GM19099 (cell line): ENCODE measurements around the gene RNASEH2B.
A peak's percentile ranks its signal among the peaks of the same experiment; 100 is the strongest.

Experiments
- POLR2A ChIP-seq: IDR thresholded peaks from 3 replicates; pipeline ENCODE4 v1.6.1; 2011; ENCODE audit warnings: low read depth; ENCODE audit not compliant: insufficient read length; ENCODE audit errors: extremely low read depth

RNASEH2B gene

GRCh38 chr13:50894012-50894411 lies 15.6 kb upstream of the RNASEH2B start:
- TF ChIP-seq POLR2A: peak; percentile 0

GRCh38 chr13:50894504-50894903 lies 15.1 kb upstream of the RNASEH2B start:
- no peak for TF ChIP-seq POLR2A

GRCh38 chr13:50898338-50898737 lies 11.3 kb upstream of the RNASEH2B start:
- TF ChIP-seq POLR2A: no peak

- TF ChIP-seq POLR2A: no peak
Observed at GRCh38 chr13:50901701-50902100, 7.9 kb upstream of the RNASEH2B start.

- TF ChIP-seq POLR2A: no peak
Observed at GRCh38 chr13:50905256-50905655, 4.3 kb upstream of the RNASEH2B start.

- no peak for TF ChIP-seq POLR2A
Observed at GRCh38 chr13:50907781-50908180, 1.8 kb upstream of the RNASEH2B start.

- no peak for TF ChIP-seq POLR2A
Observed at GRCh38 chr13:50908371-50908770, 1.2 kb upstream of the RNASEH2B start.

- TF ChIP-seq POLR2A: no peak
Observed at GRCh38 chr13:50910485-50910805, 854 bp downstream of the RNASEH2B start.

- TF ChIP-seq POLR2A: no peak
Observed at GRCh38 chr13:50911081-50911631, 1.6 kb downstream of the RNASEH2B start.

- TF ChIP-seq POLR2A: no peak
Observed at GRCh38 chr13:50911937-50912795, 2.6 kb downstream of the RNASEH2B start.

GRCh38 chr13:50912851-50913250 lies 3.3 kb downstream of the RNASEH2B start:
- no peak for TF ChIP-seq POLR2A

- no peak for TF ChIP-seq POLR2A
Observed at GRCh38 chr13:50914176-50914700, 4.6 kb downstream of the RNASEH2B start.

GRCh38 chr13:50914848-50915247 lies 5.3 kb downstream of the RNASEH2B start:
- TF ChIP-seq POLR2A: no peak

- no peak for TF ChIP-seq POLR2A
Observed at GRCh38 chr13:50915565-50915964, 6.0 kb downstream of the RNASEH2B start.

GRCh38 chr13:50916701-50917184 lies 7.2 kb downstream of the RNASEH2B start:
- TF ChIP-seq POLR2A: peak; percentile 32

- no peak for TF ChIP-seq POLR2A
Observed at GRCh38 chr13:50917572-50917971, 8.0 kb downstream of the RNASEH2B start.
